ACC112 (cell line): ENCODE data around the gene SPEM1.

Experiments
- H2AFZ ChIP-seq: fragments of 200-600 bp; sonication (generic); one replicate; pipeline ENCODE4 v1.6.0; 2017; ENCODE audit warnings: antibody characterized with exemption, low read length; ENCODE audit not compliant: unreplicated experiment
- H3K27ac ChIP-seq: fragments of 200-600 bp; sonication (generic); 2 replicates; pipeline ENCODE4 v1.5.1; 2014; ENCODE audit warnings: low read depth, mild to moderate bottlenecking, antibody characterized with exemption, low read length, moderate library complexity
- H3K27me3 ChIP-seq: fragments of 200-600 bp; sonication (generic); 2 replicates; pipeline ENCODE4 v1.6.1; 2014; ENCODE audit warnings: mild to moderate bottlenecking, antibody characterized with exemption, low read length, moderate library complexity, mixed read lengths; ENCODE audit not compliant: insufficient read depth
- H3K36me3 ChIP-seq: fragments of 200-600 bp; sonication (generic); 2 replicates; pipeline ENCODE4 v1.6.1; 2016; ENCODE audit warnings: mild to moderate bottlenecking, antibody characterized with exemption, low read length, moderate library complexity, mixed read lengths; ENCODE audit not compliant: insufficient read depth
- H3K4me1 ChIP-seq: fragments of 200-600 bp; sonication (generic); one replicate; pipeline ENCODE4 v1.6.1; 2016; ENCODE audit warnings: low read length, mixed read lengths; ENCODE audit not compliant: insufficient read depth, unreplicated experiment, control insufficient read depth
- H3K4me3 ChIP-seq: fragments of 200-600 bp; sonication (generic); 2 replicates; pipeline ENCODE4 v1.5.1; 2014; ENCODE audit warnings: mild to moderate bottlenecking, low read depth, low read length
- H3K79me2 ChIP-seq: fragments of 200-600 bp; sonication (generic); one replicate; pipeline ENCODE4 v1.6.0; 2016; ENCODE audit warnings: low read length; ENCODE audit not compliant: control insufficient read depth, unreplicated experiment, insufficient read depth

SPEM1 gene, protein sequence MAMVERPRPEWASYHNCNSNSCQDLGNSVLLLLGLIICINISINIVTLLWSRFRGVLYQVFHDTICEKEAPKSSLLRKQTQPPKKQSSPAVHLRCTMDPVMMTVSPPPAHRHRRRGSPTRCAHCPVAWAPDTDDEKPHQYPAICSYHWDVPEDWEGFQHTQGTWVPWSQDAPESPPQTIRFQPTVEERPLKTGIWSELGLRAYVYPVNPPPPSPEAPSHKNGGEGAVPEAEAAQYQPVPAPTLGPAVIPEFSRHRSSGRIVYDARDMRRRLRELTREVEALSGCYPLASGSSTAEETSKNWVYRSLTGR

DNA sequence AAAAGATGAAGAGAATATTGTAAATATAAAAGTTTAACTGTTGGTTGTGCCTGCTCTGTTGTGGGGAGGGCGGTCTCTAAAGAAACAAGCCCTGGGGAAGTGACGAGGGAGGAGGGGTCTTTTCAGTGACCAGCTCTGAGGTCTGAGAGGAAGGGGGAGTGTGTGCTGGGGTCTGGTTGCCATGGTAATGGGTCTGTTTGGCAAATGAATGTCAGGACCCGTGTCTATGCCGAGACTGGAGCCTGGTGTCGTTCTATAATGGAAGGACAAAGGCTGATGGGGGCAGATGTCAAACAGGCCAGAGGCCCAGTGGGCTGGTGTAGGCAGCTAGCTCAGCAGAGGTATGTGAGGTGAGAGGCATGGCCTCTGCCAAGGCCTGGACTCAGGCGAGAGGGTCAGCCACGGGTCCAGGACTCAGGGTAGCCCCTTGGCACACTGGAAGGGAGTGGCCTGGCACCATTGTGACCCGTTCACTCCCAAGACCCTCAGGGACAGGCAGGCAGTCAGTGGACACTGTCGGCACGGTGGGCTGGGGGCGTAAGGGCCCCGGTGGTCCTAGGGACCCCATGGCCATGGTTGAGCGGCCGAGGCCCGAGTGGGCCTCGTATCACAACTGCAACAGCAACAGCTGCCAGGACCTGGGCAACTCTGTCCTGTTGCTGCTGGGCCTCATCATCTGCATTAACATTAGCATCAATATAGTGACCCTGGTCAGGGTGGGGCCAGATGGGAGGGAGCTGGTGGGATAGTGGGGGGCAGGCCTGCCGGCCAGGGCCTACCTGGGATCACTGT lies at the start of gene SPEM1:
Gene SPEM1 (plus strand): TSS at position 506 of the 792 bp plus-strand sequence. CDS start 61 bp downstream, at position 567.
- Histone ChIP-seq H3K27me3 (no peaks in the 10 kb centered on the region), H3K79me2 (no peaks in the 10 kb centered on the region), H2AFZ (no peak within 1 kb of the TSS), H3K27ac (no peak within 1 kb of the TSS), H3K36me3 (peaks cover 2% of the 10 kb centered on the region; the same call in 1 of the 2 replicates), H3K4me3 (no peak within 1 kb of the TSS), H3K4me1 (no peaks in the 10 kb centered on the region)

DNA sequence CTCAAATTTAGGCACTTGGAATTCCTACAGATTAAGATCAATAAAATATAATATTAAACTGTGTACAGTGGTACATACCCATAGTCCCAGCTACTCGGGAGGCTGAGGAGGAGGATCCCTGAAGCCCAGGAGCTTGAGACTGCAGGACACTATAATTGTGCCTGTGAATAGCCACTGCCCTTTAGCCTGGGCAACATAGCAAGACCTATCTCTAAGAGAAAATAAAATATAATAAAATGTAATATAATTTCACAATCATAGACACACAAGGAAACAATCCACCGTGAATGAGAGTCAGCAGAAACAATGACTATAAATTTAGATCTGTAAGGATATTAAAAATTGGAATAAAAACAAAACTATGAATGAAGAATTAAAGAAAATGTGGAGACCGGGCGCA lies 49.3 kb upstream of the SPEM1 start:
- Histone ChIP-seq H2AFZ (no peak overlapping the region), H3K27me3 (no peaks in the 10 kb centered on the region), H3K36me3 (no peaks in the 10 kb centered on the region), H3K79me2 (no peaks in the 10 kb centered on the region), H3K4me1 (no peaks in the 10 kb centered on the region), H3K4me3 (no peak overlapping the region), H3K27ac (no peak overlapping the region)

DNA sequence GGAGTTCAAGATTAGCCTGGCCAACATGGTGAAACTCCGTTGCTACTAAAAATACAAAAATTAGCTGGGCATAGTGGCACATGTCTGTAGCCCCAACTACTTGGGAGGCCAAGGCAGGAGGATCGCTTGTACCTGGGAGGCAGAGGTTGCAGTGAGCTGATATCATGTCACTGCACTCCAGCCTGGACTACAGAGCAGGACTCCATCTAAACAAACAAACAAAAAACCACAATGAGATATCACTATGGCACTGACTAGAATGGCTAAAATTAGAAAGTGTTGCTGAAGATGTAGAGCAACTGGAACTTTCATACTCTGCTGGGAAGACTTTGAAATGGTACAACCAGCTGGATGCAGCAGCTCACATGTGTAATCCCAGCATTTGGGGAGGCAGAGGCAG lies 45.8 kb upstream of the SPEM1 start:
- no peak overlapping the region for H3K27ac ChIP-seq
- no peak overlapping the region for H3K4me3 ChIP-seq
- H3K79me2 ChIP-seq = no peaks in the 10 kb centered on the region

DNA sequence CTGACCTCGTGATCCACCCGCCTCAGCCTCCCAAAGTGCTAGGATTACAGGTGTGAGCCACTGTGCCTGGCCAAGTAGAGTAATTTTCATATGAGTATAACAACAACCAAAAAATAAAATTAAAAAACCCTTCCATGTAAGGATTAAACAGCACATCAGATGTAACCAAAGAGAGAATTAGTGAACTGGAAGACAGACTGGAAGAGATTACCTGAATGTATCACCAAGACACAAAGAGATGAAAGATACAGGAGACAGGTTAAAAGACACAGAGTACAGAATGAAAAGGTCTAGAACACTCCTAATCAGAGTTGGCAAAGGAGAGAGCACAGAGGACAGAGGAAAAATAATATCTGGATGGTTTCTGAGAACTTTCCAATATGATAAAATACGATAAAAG lies 41.0 kb upstream of the SPEM1 start:
- Histone ChIP-seq H2AFZ (no peak overlapping the region), H3K4me1 (no peaks in the 10 kb centered on the region), H3K79me2 (no peaks in the 10 kb centered on the region), H3K36me3 (no peaks in the 10 kb centered on the region), H3K27ac (no peak overlapping the region), H3K4me3 (no peak overlapping the region), H3K27me3 (peaks cover 27% of the 10 kb centered on the region)

More for the DNA sequence above, 45.8 kb upstream of the SPEM1 start:
- Histone ChIP-seq H3K4me1 (no peaks in the 10 kb centered on the region), H2AFZ (no peak overlapping the region), H3K27me3 (peaks cover 2% of the 10 kb centered on the region), H3K36me3 (no peaks in the 10 kb centered on the region)

DNA sequence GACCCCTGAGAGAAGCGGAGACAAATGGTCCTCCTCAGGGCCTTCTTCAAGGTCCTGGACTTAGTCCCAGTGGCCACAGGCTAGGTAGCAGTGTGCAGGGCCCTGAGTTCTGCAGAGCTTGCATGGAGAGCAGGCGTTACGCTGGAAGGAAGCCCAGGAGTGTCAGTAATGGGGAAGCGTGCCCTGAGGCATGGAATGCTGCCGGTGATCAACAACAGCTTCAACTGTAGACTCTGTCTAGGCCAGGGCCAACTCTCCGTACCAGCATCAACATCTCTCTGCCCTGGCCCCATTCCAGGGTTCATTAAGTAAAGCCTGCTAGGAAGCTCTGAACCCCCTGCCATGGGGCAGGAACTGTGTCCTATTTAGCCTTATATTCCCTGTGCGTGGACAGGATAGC lies 39.8 kb upstream of the SPEM1 start:
- Histone ChIP-seq H3K4me3 (peak overlapping the region; percentile 66), H3K36me3 (no peaks in the 10 kb centered on the region), H3K27ac (no peak overlapping the region), H2AFZ (no peak overlapping the region), H3K4me1 (no peaks in the 10 kb centered on the region), H3K79me2 (no peaks in the 10 kb centered on the region), H3K27me3 (peaks cover 27% of the 10 kb centered on the region)

DNA sequence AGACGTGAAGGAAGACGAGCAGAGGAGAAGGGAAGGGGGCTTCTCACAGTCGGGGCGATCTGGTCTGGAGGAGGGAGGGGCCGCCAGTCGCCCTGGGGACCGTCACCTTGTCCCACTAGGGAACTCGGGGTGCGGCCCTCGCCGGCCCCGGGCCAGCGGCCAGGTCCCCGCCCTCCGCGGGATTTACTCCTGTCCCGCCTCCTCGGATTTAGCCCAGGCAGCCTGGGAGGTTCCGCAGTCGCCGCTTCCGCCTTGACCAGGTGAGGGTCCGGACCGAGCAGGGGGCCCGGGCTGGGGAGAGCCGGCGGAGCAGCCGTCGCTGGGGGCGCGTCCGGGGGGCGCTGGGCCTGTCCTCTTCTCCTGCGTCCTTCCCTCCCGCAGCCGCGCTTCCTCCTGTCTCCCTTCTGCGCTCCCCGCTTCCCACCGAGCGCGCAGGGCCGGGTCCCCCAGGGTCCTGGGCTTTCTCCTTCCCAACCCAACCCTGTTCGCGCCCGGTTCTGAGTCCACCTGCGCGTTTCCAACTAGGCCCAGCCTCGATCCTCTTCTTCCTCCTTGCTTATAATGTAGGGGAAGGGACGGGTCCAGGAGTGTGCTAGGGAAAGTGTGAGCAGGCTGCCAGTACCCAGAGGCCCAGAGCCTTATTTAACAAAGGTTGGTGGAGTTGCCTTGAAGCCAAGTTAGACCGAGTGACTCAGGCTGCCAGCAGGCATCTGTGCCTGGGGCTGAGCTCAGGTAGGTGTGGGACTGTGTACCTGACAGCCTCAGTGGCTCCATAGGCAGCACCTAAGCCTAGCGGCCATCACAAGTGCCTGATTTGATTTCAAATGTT lies 39.1 kb upstream of the SPEM1 start, which contains the start of gene TNK1:
Gene TNK1 (plus strand): TSS at position 235 of the 829 bp plus-strand sequence. CDS start 1,838 bp downstream, outside the sequence.
- H3K79me2 ChIP-seq = no peaks in the 10 kb centered on the region
- no peaks in the 10 kb centered on the region for H3K4me1 ChIP-seq
- H3K4me3 ChIP-seq = peak within 1 kb of the TSS; percentile 66
- H2AFZ ChIP-seq = no peak within 1 kb of the TSS
- H3K27me3 ChIP-seq = peaks cover 27% of the 10 kb centered on the region
- no peak within 1 kb of the TSS for H3K27ac ChIP-seq
- H3K36me3 ChIP-seq = no peaks in the 10 kb centered on the region

DNA sequence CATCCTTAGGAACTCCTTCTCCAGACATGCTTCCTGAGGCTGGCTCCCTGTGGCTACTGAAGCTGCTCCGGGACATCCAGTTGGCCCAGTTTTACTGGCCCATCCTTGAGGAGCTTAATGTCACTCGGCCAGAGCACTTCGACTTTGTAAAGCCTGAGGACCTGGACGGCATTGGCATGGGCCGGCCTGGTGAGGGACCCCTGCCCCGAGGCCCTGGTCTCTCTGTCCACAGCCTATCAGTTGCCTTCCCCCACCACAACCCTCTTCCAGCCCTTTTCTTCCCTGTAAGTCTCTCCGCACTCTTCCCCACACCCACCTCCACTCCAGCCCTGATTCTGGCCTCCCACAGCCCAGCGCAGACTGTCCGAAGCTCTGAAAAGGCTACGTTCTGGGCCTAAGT lies 37.2 kb upstream of the SPEM1 start:
- Histone ChIP-seq H3K4me3 (no peak overlapping the region), H2AFZ (no peak overlapping the region), H3K36me3 (no peaks in the 10 kb centered on the region), H3K27me3 (peaks cover 27% of the 10 kb centered on the region), H3K4me1 (no peaks in the 10 kb centered on the region), H3K27ac (no peak overlapping the region), H3K79me2 (no peaks in the 10 kb centered on the region)

DNA sequence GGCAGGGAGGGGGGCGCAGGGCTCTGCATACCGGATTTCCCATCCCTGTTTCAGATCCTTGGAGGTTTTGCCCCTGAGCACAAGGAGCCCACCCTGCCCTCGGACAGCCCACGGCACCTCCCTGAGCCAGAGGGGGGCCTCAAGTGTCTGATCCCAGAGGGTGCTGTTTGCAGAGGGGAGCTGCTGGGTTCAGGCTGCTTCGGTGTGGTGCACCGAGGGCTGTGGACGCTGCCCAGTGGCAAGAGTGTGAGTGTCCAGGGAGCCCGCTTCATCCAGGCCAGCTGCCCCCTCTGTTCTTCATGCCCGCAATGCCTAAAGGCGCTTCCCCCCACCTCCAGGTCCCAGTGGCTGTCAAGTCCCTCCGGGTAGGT lies 36.8 kb upstream of the SPEM1 start:
- Histone ChIP-seq H3K27ac (no peak overlapping the region), H3K27me3 (peaks cover 27% of the 10 kb centered on the region), H3K4me3 (0 out of 2 replicates have a peak overlapping the region, but pooled peaks have one; percentile 66), H3K4me1 (no peaks in the 10 kb centered on the region), H2AFZ (no peak overlapping the region), H3K36me3 (no peaks in the 10 kb centered on the region), H3K79me2 (no peaks in the 10 kb centered on the region)

DNA sequence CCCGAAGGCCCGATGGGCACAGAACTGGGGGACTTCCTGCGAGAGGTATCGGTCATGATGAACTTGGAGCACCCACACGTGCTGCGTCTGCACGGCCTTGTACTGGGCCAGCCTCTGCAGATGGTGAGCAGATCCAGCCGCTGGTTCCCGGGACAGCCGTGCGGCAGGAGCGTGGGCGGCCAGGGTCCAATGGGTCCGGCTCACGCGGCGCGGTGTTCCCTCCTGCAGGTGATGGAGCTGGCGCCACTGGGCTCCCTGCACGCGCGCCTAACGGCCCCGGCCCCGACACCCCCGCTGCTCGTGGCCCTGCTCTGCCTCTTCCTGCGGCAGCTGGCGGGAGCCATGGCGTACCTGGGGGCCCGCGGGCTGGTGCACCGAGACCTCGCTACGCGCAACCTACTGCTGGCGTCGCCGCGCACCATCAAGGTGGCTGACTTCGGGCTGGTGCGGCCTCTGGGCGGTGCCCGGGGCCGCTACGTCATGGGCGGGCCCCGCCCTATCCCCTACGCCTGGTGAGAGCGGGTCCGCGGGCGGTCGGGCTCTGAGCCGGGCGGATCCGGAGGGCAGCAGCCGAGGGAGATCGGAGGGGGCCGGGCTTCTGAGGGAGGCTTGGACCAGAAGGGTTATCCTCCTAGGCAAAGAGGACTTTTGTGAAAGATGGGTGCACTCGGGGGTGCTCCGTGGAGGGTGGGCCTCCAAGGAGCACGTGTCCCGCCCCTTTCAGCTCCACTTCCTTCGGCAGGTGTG lies 36.2 kb upstream of the SPEM1 start:
- Histone ChIP-seq H3K36me3 (no peaks in the 10 kb centered on the region), H3K27me3 (peaks cover 27% of the 10 kb centered on the region), H3K4me1 (no peaks in the 10 kb centered on the region), H3K27ac (no peak overlapping the region), H2AFZ (no peak overlapping the region), H3K79me2 (no peaks in the 10 kb centered on the region), H3K4me3 (peak overlapping the region; percentile 66)
